ENCODE data around the gene CDKAL1.

CDKAL1 gene

GRCh38 chr6:20845592-20845991, 311.3 kb downstream of the CDKAL1 start:
- Histone ChIP-seq H3K79me2 (ENCODE audit: insufficient read depth, low read depth) (no peaks in the 10 kb centered on the region), H2AFZ (ENCODE audit: low read depth) (no peak overlapping the region), H3K4me2 (no peak overlapping the region), H3K27ac (no peak overlapping the region), H3K4me3 (IDR thresholded peaks at IDR 0.05; ENCODE audit: insufficient read depth, low read depth, low read length) (no peak overlapping the region), H3K36me3 (ENCODE audit: insufficient read depth) (no peaks in the 10 kb centered on the region), H4K20me1 (ENCODE audit: insufficient read depth) (no peaks in the 10 kb centered on the region), H3K27me3 (ENCODE audit: insufficient read depth, low read depth) (no peaks in the 10 kb centered on the region), H3K9ac (no peak overlapping the region), H3K4me1 (ENCODE audit: low read depth, poor library complexity, severe bottlenecking) (peaks cover 2% of the 10 kb centered on the region)
- no peak for TF ChIP-seq CTCF (conservative IDR thresholded peaks at IDR 0.05; ENCODE audit: low read depth, low read length)

- Histone ChIP-seq H3K27ac (no peak overlapping the region), H3K79me2 (ENCODE audit: insufficient read depth, low read depth) (no peaks in the 10 kb centered on the region), H3K4me3 (IDR thresholded peaks at IDR 0.05; ENCODE audit: insufficient read depth, low read depth, low read length) (no peak overlapping the region), H3K4me1 (ENCODE audit: low read depth, poor library complexity, severe bottlenecking) (no peaks in the 10 kb centered on the region), H3K36me3 (ENCODE audit: insufficient read depth) (no peaks in the 10 kb centered on the region), H2AFZ (ENCODE audit: low read depth) (no peak overlapping the region), H3K27me3 (ENCODE audit: insufficient read depth, low read depth) (no peaks in the 10 kb centered on the region), H3K9ac (no peak overlapping the region), H3K4me2 (no peak overlapping the region), H4K20me1 (ENCODE audit: insufficient read depth) (no peaks in the 10 kb centered on the region)
- TF ChIP-seq CTCF (conservative IDR thresholded peaks at IDR 0.05; ENCODE audit: low read depth, low read length): no peak
Observed at GRCh38 chr6:20846602-20847028, 312.4 kb downstream of the CDKAL1 start.

- H3K79me2 ChIP-seq (ENCODE audit: insufficient read depth, low read depth): no peaks in the 10 kb centered on the region
- H3K36me3 ChIP-seq (ENCODE audit: insufficient read depth): no peaks in the 10 kb centered on the region
- no peaks in the 10 kb centered on the region for H3K27me3 ChIP-seq (ENCODE audit: insufficient read depth, low read depth)
- H2AFZ ChIP-seq (ENCODE audit: low read depth): no peak overlapping the region
- no peak overlapping the region for H3K9ac ChIP-seq
- no peaks in the 10 kb centered on the region for H3K4me1 ChIP-seq (ENCODE audit: low read depth, poor library complexity, severe bottlenecking)
- no peak overlapping the region for H3K27ac ChIP-seq
- H3K4me2 ChIP-seq: no peak overlapping the region
- no peak overlapping the region for H3K4me3 ChIP-seq (IDR thresholded peaks at IDR 0.05; ENCODE audit: insufficient read depth, low read depth, low read length)
- no peaks in the 10 kb centered on the region for H4K20me1 ChIP-seq (ENCODE audit: insufficient read depth)
- TF ChIP-seq CTCF (conservative IDR thresholded peaks at IDR 0.05; ENCODE audit: low read depth, low read length): no peak
Observed at GRCh38 chr6:20847904-20848303, 313.6 kb downstream of the CDKAL1 start.

- Histone ChIP-seq H3K4me1 (ENCODE audit: low read depth, poor library complexity, severe bottlenecking) (no peaks in the 10 kb centered on the region), H3K36me3 (ENCODE audit: insufficient read depth) (no peaks in the 10 kb centered on the region), H3K27ac (no peak overlapping the region), H3K79me2 (ENCODE audit: insufficient read depth, low read depth) (no peaks in the 10 kb centered on the region), H3K9ac (no peak overlapping the region), H4K20me1 (ENCODE audit: insufficient read depth) (no peaks in the 10 kb centered on the region), H3K4me3 (IDR thresholded peaks at IDR 0.05; ENCODE audit: insufficient read depth, low read depth, low read length) (no peak overlapping the region), H3K4me2 (no peak overlapping the region), H3K27me3 (ENCODE audit: insufficient read depth, low read depth) (no peaks in the 10 kb centered on the region), H2AFZ (ENCODE audit: low read depth) (no peak overlapping the region)
- no peak for TF ChIP-seq CTCF (conservative IDR thresholded peaks at IDR 0.05; ENCODE audit: low read depth, low read length)
Observed at GRCh38 chr6:20850686-20851416, 316.6 kb downstream of the CDKAL1 start.
